HG03025 (cell line): ENCODE measurements around the gene GLRX.
"Not testable (repeated sequence)": the region's sequence is repeated elsewhere in the genome, so short reads cannot be mapped to it uniquely, and the experiment has no call there.

ENCODE experiments used
- ATAC-seq: cut with Tn5 transposase; IDR thresholded peaks from one replicate; pipeline ENCODE4 v1.9.1; 2021; ENCODE audit warnings: mild to moderate bottlenecking, moderate library complexity; ENCODE audit not compliant: unreplicated experiment, low FRiP score

GLRX gene

GRCh38 chr5:95832664-95833063 is 10.1 kb upstream of the GLRX start:
- ATAC-seq = no peak

- ATAC-seq = no peak
These were observed 7.7 kb upstream of the GLRX start for GRCh38 chr5:95830226-95830625.

- ATAC-seq = no peak
These were observed 5.3 kb upstream of the GLRX start for GRCh38 chr5:95827892-95828246.

- no peak for ATAC-seq
These were observed 4.7 kb upstream of the GLRX start for GRCh38 chr5:95826949-95827891.

- no peak for ATAC-seq
These were observed 3.0 kb upstream of the GLRX start for GRCh38 chr5:95825495-95825894.

- ATAC-seq = no peak
These were observed 2.2 kb upstream of the GLRX start for GRCh38 chr5:95824747-95825146.

- peak; percentile 39 for ATAC-seq
These were observed 1.4 kb upstream of the GLRX start for GRCh38 chr5:95823738-95824609.

- ATAC-seq = no peak
These were observed 752 bp upstream of the GLRX start for GRCh38 chr5:95823218-95823737.

- ATAC-seq = no peak
These were observed 434 bp downstream of the GLRX start for GRCh38 chr5:95822043-95822541.

- peak; percentile 39 for ATAC-seq
These were observed 1.2 kb downstream of the GLRX start for GRCh38 chr5:95821110-95822021.

GRCh38 chr5:95818181-95819147 is 4.1 kb downstream of the GLRX start:
- ATAC-seq = no peak

- no peak for ATAC-seq
These were observed 5.1 kb downstream of the GLRX start for GRCh38 chr5:95817430-95817829.

- no peak for ATAC-seq
These were observed 5.8 kb downstream of the GLRX start for GRCh38 chr5:95816776-95817175.

- ATAC-seq = no peak
These were observed 6.2 kb downstream of the GLRX start for GRCh38 chr5:95816341-95816740.

GRCh38 chr5:95815155-95815729 is 7.3 kb downstream of the GLRX start:
- ATAC-seq = no peak

GRCh38 chr5:95813035-95813434 is 9.5 kb downstream of the GLRX start:
- not testable (repeated sequence) for ATAC-seq

- ATAC-seq = no peak
These were observed 10.5 kb downstream of the GLRX start for GRCh38 chr5:95812074-95812471.

- ATAC-seq = not testable (repeated sequence)
These were observed 11.0 kb downstream of the GLRX start for GRCh38 chr5:95811461-95812073.
